ENCODE measurements around the gene GRB7. TPM values are rescaled to one million over a fixed set of nuclear protein-coding genes. Genes with fewer than 3 reads are reported as not detected.

The GRB7 gene
- total and polyA plus RNA-seq, 9 of the 15 experiments (the other 6 are each of a cell fraction or from before 2014, with no cell fraction given) = 0.04 to 6.2 (median 2.2) TPM

DNA sequence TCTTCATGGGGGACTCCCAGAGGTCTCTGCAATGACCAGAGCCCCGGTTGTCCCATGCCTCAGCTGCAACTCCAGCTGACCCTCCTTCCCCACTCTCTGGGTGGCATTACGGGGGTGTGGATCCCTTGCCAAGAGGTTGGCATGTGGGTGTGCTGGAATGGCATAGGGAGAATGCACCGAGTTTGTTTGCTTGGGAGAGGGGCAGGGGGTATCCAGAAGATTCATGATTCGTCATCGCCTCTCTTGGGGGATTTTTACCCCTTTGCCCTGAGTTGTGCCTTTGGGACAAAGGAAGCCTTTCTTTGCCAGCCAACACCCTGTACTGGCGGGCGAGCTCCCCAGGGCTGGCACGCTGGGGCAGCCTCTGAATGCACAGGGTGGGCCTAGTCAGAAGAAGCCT, 31.4 kb upstream of the GRB7 start:
- H3K9me1 ChIP-seq (ENCODE audit: control insufficient read depth, insufficient read depth, low read length) = no peaks in the 10 kb centered on the region
- peaks cover 0 to 25% of the 10 kb centered on the region in 2 experiments; a peak in 3 of 5 replicates for H3K4me1 ChIP-seq (replicated peaks in 1 of 2; ENCODE audit: control insufficient read depth in 2 of 2, insufficient read depth in 2 of 2, low read length in 2 of 2)
- TF ChIP-seq, protein P1, sequence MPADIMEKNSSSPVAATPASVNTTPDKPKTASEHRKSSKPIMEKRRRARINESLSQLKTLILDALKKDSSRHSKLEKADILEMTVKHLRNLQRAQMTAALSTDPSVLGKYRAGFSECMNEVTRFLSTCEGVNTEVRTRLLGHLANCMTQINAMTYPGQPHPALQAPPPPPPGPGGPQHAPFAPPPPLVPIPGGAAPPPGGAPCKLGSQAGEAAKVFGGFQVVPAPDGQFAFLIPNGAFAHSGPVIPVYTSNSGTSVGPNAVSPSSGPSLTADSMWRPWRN (IDR thresholded peaks at IDR 0.05; ENCODE audit: low read depth) = no peak
- TF ChIP-seq SMC3 (conservative IDR thresholded peaks at IDR 0.05; ENCODE audit: insufficient read depth, low read depth, low read length) (no peak), GTF2E2 (tag; IDR thresholded peaks at IDR 0.05) (no peak)
- TF ChIP-seq, protein P2, sequence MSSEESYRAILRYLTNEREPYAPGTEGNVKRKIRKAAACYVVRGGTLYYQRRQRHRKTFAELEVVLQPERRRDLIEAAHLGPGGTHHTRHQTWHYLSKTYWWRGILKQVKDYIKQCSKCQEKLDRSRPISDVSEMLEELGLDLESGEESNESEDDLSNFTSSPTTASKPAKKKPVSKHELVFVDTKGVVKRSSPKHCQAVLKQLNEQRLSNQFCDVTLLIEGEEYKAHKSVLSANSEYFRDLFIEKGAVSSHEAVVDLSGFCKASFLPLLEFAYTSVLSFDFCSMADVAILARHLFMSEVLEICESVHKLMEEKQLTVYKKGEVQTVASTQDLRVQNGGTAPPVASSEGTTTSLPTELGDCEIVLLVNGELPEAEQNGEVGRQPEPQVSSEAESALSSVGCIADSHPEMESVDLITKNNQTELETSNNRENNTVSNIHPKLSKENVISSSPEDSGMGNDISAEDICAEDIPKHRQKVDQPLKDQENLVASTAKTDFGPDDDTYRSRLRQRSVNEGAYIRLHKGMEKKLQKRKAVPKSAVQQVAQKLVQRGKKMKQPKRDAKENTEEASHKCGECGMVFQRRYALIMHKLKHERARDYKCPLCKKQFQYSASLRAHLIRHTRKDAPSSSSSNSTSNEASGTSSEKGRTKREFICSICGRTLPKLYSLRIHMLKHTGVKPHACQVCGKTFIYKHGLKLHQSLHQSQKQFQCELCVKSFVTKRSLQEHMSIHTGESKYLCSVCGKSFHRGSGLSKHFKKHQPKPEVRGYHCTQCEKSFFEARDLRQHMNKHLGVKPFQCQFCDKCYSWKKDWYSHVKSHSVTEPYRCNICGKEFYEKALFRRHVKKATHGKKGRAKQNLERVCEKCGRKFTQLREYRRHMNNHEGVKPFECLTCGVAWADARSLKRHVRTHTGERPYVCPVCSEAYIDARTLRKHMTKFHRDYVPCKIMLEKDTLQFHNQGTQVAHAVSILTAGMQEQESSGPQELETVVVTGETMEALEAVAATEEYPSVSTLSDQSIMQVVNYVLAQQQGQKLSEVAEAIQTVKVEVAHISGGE (CRISPR knock-in tag; IDR thresholded peaks at IDR 0.05) = no peak
- TF ChIP-seq, protein P3, sequence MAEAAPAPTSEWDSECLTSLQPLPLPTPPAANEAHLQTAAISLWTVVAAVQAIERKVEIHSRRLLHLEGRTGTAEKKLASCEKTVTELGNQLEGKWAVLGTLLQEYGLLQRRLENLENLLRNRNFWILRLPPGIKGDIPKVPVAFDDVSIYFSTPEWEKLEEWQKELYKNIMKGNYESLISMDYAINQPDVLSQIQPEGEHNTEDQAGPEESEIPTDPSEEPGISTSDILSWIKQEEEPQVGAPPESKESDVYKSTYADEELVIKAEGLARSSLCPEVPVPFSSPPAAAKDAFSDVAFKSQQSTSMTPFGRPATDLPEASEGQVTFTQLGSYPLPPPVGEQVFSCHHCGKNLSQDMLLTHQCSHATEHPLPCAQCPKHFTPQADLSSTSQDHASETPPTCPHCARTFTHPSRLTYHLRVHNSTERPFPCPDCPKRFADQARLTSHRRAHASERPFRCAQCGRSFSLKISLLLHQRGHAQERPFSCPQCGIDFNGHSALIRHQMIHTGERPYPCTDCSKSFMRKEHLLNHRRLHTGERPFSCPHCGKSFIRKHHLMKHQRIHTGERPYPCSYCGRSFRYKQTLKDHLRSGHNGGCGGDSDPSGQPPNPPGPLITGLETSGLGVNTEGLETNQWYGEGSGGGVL (CRISPR knock-in tag; IDR thresholded peaks at IDR 0.05) = no peak
- DNase-seq (ENCODE audit: extremely low read depth in 1 of 4, low spot score in 3 of 4) = no peak
- no peak overlapping the region; a peak in 1 of 4 replicates for H3K9ac ChIP-seq (ENCODE audit: insufficient read depth in 1 of 2, low read depth in 2 of 2, low read length in 2 of 2)
- no peaks in the 10 kb centered on the region for H3K9me3 ChIP-seq (replicated peaks; ENCODE audit: control insufficient read depth, insufficient read depth, low read depth, low read length)
- BruUV-seq (replicated peaks) = no TSS peak
- no peak overlapping the region for H3K4me3 ChIP-seq
- no peaks in the 10 kb centered on the region for H3K36me3 ChIP-seq (ENCODE audit: control insufficient read depth, insufficient read depth, low read length)
- no peak for FAIRE-seq
- CTCF ChIA-PET (ENCODE audit: low intra/inter-chr PET ratio) = no interaction called here
- no peaks in the 10 kb centered on the region for H3K79me2 ChIP-seq (ENCODE audit: control insufficient read depth, insufficient read depth, low read length)
- WGBS (ENCODE audit: insufficient coverage, low coverage, missing lambda C conversion rate) = 18% methylated on average over 8 of the region's 8 CpGs
- POLR2A ChIA-PET = interaction anchor here (0.7 kb wide), 1 partner anchor 23 kb away, joined by 5 read pairs; the partner anchor contains the start of gene MIEN1
- no peak overlapping the region for H3K27ac ChIP-seq (ENCODE audit: extremely low read depth, low read depth, low read length)
- no peak overlapping the region for H2AFZ ChIP-seq (ENCODE audit: low read depth, low read length)
- no peak for ATAC-seq
- no peaks in the 10 kb centered on the region; the same call in 1 of the 2 replicates for H4K20me1 ChIP-seq (replicated peaks; ENCODE audit: control insufficient read depth, insufficient read depth, low read length)
- peaks cover 0 to 5% of the 10 kb centered on the region in 2 experiments; a peak in 1 of 5 replicates for H3K27me3 ChIP-seq (ENCODE audit: control insufficient read depth in 2 of 2, insufficient read depth in 2 of 2, low read length in 2 of 2)
- no peak overlapping the region for H3K4me2 ChIP-seq (ENCODE audit: insufficient read depth, low read length)
- intact Hi-C loops (cut with micrococcal nuclease) (no loop called here), in situ Hi-C loops (cut with MboI) (no loop called here)

All from K562 (cell line).